GM10266 (cell line): ENCODE measurements around the gene CCDC150.

Experiments used
- DNase-seq: peaks from one replicate; pipeline ENCODE4 v3.0.0; 2012; ENCODE audit errors: extremely low spot score
- CTCF ChIP-seq: IDR thresholded peaks from 2 replicates; pipeline ENCODE4 v1.5.1; 2012; ENCODE audit warnings: mild to moderate bottlenecking, low read depth; ENCODE audit not compliant: control insufficient read depth, insufficient read depth; ENCODE audit errors: missing control alignments

The CCDC150 gene

GRCh38 chr2:196639180-196640030, at the start of gene CCDC150:
Gene CCDC150 (plus strand): TSS chr2:196639715. CDS start chr2:196639767, 52 bp downstream.
- peak; percentile 92 for DNase-seq
- TF ChIP-seq CTCF = no peak

- DNase-seq = no peak
- no peak for TF ChIP-seq CTCF
These were observed 49.2 kb upstream of the CCDC150 start for GRCh38 chr2:196590286-196590685.

- no peak for DNase-seq
- no peak for TF ChIP-seq CTCF
These were observed 48.5 kb upstream of the CCDC150 start for GRCh38 chr2:196591004-196591403.

- no peak for TF ChIP-seq CTCF
- DNase-seq = no peak
These were observed 47.9 kb upstream of the CCDC150 start for GRCh38 chr2:196591621-196592022.

GRCh38 chr2:196592331-196592910, 47.1 kb upstream of the CCDC150 start:
- no peak for TF ChIP-seq CTCF
- peak; percentile 47 for DNase-seq

- DNase-seq = peak; percentile 83
These were observed 46.3 kb upstream of the CCDC150 start, which contains the start of gene HECW2 for GRCh38 chr2:196592911-196593881. Gene HECW2 (minus strand): TSS chr2:196593554.

More at GRCh38 chr2:196592911-196593881, 46.3 kb upstream of the CCDC150 start, which contains the start of gene HECW2:
- TF ChIP-seq CTCF = peak; percentile 38
